Thyroid gland (tissue), 4 donors: ENCODE results near the gene DNASE2B. TPM values are rescaled to one million over a fixed set of nuclear protein-coding genes. Genes with fewer than 3 reads are reported as not detected.
A peak's percentile ranks its signal among the peaks of the same experiment; 100 is the strongest.

Experiments used
- DNase-seq, 2 donors: peaks; one replicate each; pipeline ENCODE4 v3.0.0-alpha.2; 2019
- H3K27ac ChIP-seq, 3 donors: fragments of 200-600 bp; sonication (generic); 1 replicate in 2 of 3; 2 replicates in 1 of 3; pipeline ENCODE4 v1.5.1; 2016 to 2019; ENCODE audit warnings: mild to moderate bottlenecking in 1 of 3, moderate library complexity in 1 of 3
- H3K27me3 ChIP-seq: fragments of 200-600 bp; sonication (generic); one replicate; pipeline ENCODE4 v1.5.1; 2019
- H3K36me3 ChIP-seq, 2 donors: fragments of 200-600 bp; sonication (generic); one replicate each; pipeline ENCODE4 v1.5.1; 2016 to 2019
- H3K4me1 ChIP-seq, 2 donors: fragments of 200-600 bp; sonication (generic); one replicate each; pipeline ENCODE4 v1.5.1; 2017 to 2019
- H3K4me3 ChIP-seq, 3 donors: fragments of 200-600 bp; sonication (generic); replicated peaks in 1 of 3; 1 replicate in 2 of 3; 2 replicates in 1 of 3; pipeline ENCODE4 v1.5.1; 2016; ENCODE audit warnings: mild to moderate bottlenecking in 1 of 3
- H3K9me3 ChIP-seq: fragments of 200-600 bp; sonication (generic); one replicate; pipeline ENCODE4 v1.5.1; 2017
- CTCF ChIP-seq, 6 experiments: fragments of 200-600 bp in 3 of 6; fragments of 450-650 bp in 3 of 6; sonication (generic) in 3 of 6; IDR thresholded peaks; one replicate each; pipeline ENCODE4 v1.5.1; 2016 to 2019; ENCODE audit warnings: antibody characterized with exemption in 6 of 6, mild to moderate bottlenecking in 2 of 6, inconsistent platforms in 1 of 6, moderate library complexity in 1 of 6
- POLR2A ChIP-seq, 2 donors: fragments of 450-650 bp; IDR thresholded peaks; one replicate each; pipeline ENCODE4 v1.6.1; 2017; ENCODE audit warnings: antibody characterized with exemption in 2 of 2, mild to moderate bottlenecking in 2 of 2, moderate library complexity in 1 of 2
- WGBS, 2 donors: methylation state at CpG; one replicate each; pipeline ENCODE4 v1.1.5; 2017; 5-methylcytosine and 5-hydroxymethylcytosine counted together
- intact Hi-C: fragments of 100-400 bp; cut with DNase I; formaldehyde crosslinking; loops from one replicate; pipeline ENCODE4 v1.15.1; 2023
- total RNA-seq, 4 donors: library from RNA; depleted of rRNA; stranded (reverse); fragments of >200 nt; gene quantifications; one replicate each; pipeline ENCODE4 v1.2.3, GENCODE V29; 2016

Gene DNASE2B
- total RNA-seq, 4 donors from 2014 or later, result 0.88 TPM; not detected in 3

- H3K27me3 ChIP-seq, result no peaks in the 10 kb centered on the region
These were observed 31.5 kb upstream of the DNASE2B start for GRCh38 chr1:84366786-84367185.

GRCh38 chr1:84367219-84367618 lies 31.1 kb upstream of the DNASE2B start:
- no peak overlapping the region for H3K4me3 ChIP-seq
- H3K27me3 ChIP-seq, result no peaks in the 10 kb centered on the region
- WGBS, 2 donors, result 20 to 35% methylated on average over 1 of the region's 1 CpG
- H3K27ac ChIP-seq, result peak overlapping the region; percentile 57 to 84 (median 70)
- no peaks in the 10 kb centered on the region for H3K36me3 ChIP-seq
- H3K9me3 ChIP-seq, result no peaks in the 10 kb centered on the region
- DNase-seq, result peak; percentile 52 to 55
- intact Hi-C loops, result no loop called here
- TF ChIP-seq CTCF (IDR thresholded peaks at IDR 0.05) (no peak), POLR2A (IDR thresholded peaks at IDR 0.05) (peak in 1 of 2 donors; percentile 64)
- H3K4me1 ChIP-seq, result peaks cover 42 to 53% of the 10 kb centered on the region in 2 donors

More at GRCh38 chr1:84366786-84367185, 31.5 kb upstream of the DNASE2B start:
- no peak for TF ChIP-seq POLR2A (IDR thresholded peaks at IDR 0.05)
- no peak for TF ChIP-seq CTCF (IDR thresholded peaks at IDR 0.05)
- Histone ChIP-seq H3K36me3 (no peaks in the 10 kb centered on the region), H3K4me3 (no peak overlapping the region), H3K4me1 (peaks cover 42 to 53% of the 10 kb centered on the region in 2 donors), H3K27ac (peak overlapping the region; percentile 57 to 84 (median 70)), H3K9me3 (no peaks in the 10 kb centered on the region)
- 74 to 86% methylated on average over 2 of the region's 2 CpGs for WGBS, 2 donors
- intact Hi-C loops, result no loop called here
- no peak for DNase-seq

- DNase-seq, result no peak
- TF ChIP-seq POLR2A (IDR thresholded peaks at IDR 0.05) (no peak), CTCF (IDR thresholded peaks at IDR 0.05) (no peak)
- Histone ChIP-seq H3K4me1 (peaks cover 37 to 47% of the 10 kb centered on the region in 2 donors), H3K27me3 (no peaks in the 10 kb centered on the region), H3K36me3 (no peaks in the 10 kb centered on the region), H3K9me3 (no peaks in the 10 kb centered on the region), H3K27ac (no peak overlapping the region), H3K4me3 (no peak overlapping the region)
- intact Hi-C loops, result no loop called here
- WGBS, 2 donors, result 96 to 100% methylated on average over 4 to 5 of the region's 5 CpGs
These were observed 29.8 kb upstream of the DNASE2B start for GRCh38 chr1:84368441-84368840.

GRCh38 chr1:84370266-84370665 lies 28.0 kb upstream of the DNASE2B start:
- H3K27me3 ChIP-seq, result no peaks in the 10 kb centered on the region
- 69 to 79% methylated on average over 1 of the region's 1 CpG for WGBS, 2 donors

More at GRCh38 chr1:84370266-84370665, 28.0 kb upstream of the DNASE2B start:
- Histone ChIP-seq H3K27ac (peak overlapping the region in 2 of 3 donors; percentile 54 to 64), H3K4me3 (no peak overlapping the region), H3K9me3 (no peaks in the 10 kb centered on the region), H3K36me3 (no peaks in the 10 kb centered on the region), H3K4me1 (peaks cover 39 to 47% of the 10 kb centered on the region in 2 donors)
- intact Hi-C loops, result no loop called here
- TF ChIP-seq POLR2A (IDR thresholded peaks at IDR 0.05), result no peak
- no peak for TF ChIP-seq CTCF (IDR thresholded peaks at IDR 0.05)
- no peak for DNase-seq
